Adipocyte (in vitro differentiated cells): Measurements from ENCODE around the gene KCNAB2.

ENCODE experiments used
- DNase-seq: peaks from one replicate; pipeline ENCODE4 v3.0.0-alpha.2; 2015; ENCODE audit warnings: low read depth
- H3K27me3 ChIP-seq: replicated peaks from 2 replicates; pipeline ENCODE4 v1.7.0; 2013; ENCODE audit warnings: mild to moderate bottlenecking, low read length, moderate library complexity; ENCODE audit not compliant: control insufficient read depth, insufficient read depth
- H3K36me3 ChIP-seq: 2 replicates; pipeline ENCODE4 v1.7.0; 2013; ENCODE audit warnings: low read length, mild to moderate bottlenecking, moderate library complexity; ENCODE audit not compliant: control insufficient read depth, insufficient read depth, severe bottlenecking
- H3K4me1 ChIP-seq: 2 replicates; pipeline ENCODE4 v1.7.0; 2013; ENCODE audit warnings: mild to moderate bottlenecking, low read length, moderate library complexity; ENCODE audit not compliant: control insufficient read depth, insufficient read depth
- H3K4me3 ChIP-seq: 2 replicates; pipeline ENCODE4 v1.7.0; 2013; ENCODE audit warnings: mild to moderate bottlenecking, low read length, moderate library complexity
- H3K9ac ChIP-seq: 2 replicates; pipeline ENCODE4 v1.7.0; 2013; ENCODE audit warnings: mild to moderate bottlenecking, low read length, moderate library complexity
- H3K9me3 ChIP-seq: 2 replicates; pipeline ENCODE4 v1.7.0; 2013; ENCODE audit warnings: mild to moderate bottlenecking, low read length, moderate library complexity; ENCODE audit not compliant: control insufficient read depth

KCNAB2 gene

GRCh38 chr1:6150006-6150938 lies 104.6 kb downstream of the KCNAB2 start:
- Histone ChIP-seq H3K4me3 (no peak overlapping the region), H3K9ac (no peak overlapping the region), H3K4me1 (peaks cover under 1% of the 10 kb centered on the region), H3K27me3 (peaks cover 62% of the 10 kb centered on the region), H3K36me3 (no peaks in the 10 kb centered on the region), H3K9me3 (peaks cover 8% of the 10 kb centered on the region)
- DNase-seq, result no peak
